Activated T-cell treated with anti-CD3 and anti-CD28 coated beads, Interleukin-2, amount 50 U/mL, for 72 hours (primary cell): Measurements from ENCODE around the gene MAPK7. TPM values are rescaled to one million over a fixed set of nuclear protein-coding genes. Genes with fewer than 3 reads are reported as not detected.
"Not testable (repeated sequence)": the region's sequence is repeated elsewhere in the genome, so short reads cannot be mapped to it uniquely, and the experiment has no call there.

Experiments
- ATAC-seq, 2 donors: fragments of 150-1000 bp; cut with Tn5 transposase; replicated peaks in 1 of 2; 2 replicates each; pipeline ENCODE4 v1.10.0; 2021; ENCODE audit warnings: moderate library complexity in 2 of 2, mild to moderate bottlenecking in 1 of 2
- DNase-seq, 2 donors: peaks; one replicate each; pipeline ENCODE4 v3.0.0; 2021 to 2022; ENCODE audit warnings: mixed read lengths in 1 of 2
- H3K27ac Mint-ChIP-seq: one replicate; pipeline ENCODE4 v1.8.0; 2022; ENCODE audit warnings: mild to moderate bottlenecking, moderate library complexity, mixed read lengths
- H3K27me3 Mint-ChIP-seq: one replicate; pipeline ENCODE4 v1.8.0; 2022; ENCODE audit warnings: low read depth, mixed read lengths
- H3K36me3 Mint-ChIP-seq, 2 donors: one replicate each; pipeline ENCODE4 v1.8.0; 2022; ENCODE audit warnings: mixed read lengths in 2 of 2, mild to moderate bottlenecking in 1 of 2; ENCODE audit not compliant: insufficient read depth in 2 of 2
- H3K4me1 Mint-ChIP-seq: one replicate; pipeline ENCODE4 v1.8.0; 2022; ENCODE audit warnings: low read depth, mixed read lengths
- H3K4me3 Mint-ChIP-seq, 2 donors: one replicate each; pipeline ENCODE4 v1.8.0; 2022; ENCODE audit warnings: mild to moderate bottlenecking in 2 of 2, mixed read lengths in 2 of 2, moderate library complexity in 2 of 2
- H3K9me3 Mint-ChIP-seq, 2 donors: one replicate each; pipeline ENCODE4 v1.8.0; 2022; ENCODE audit warnings: mixed read lengths in 2 of 2
- total RNA-seq, 2 donors: library from RNA; stranded (reverse); gene quantifications; one replicate each; pipeline ENCODE4 v1.2.3, GENCODE V29; 2022

Gene MAPK7
- total RNA-seq, 2 donors from 2014 or later = 13.6 to 16.7 TPM

GRCh38 chr17:19346351-19347255 lies 31.7 kb upstream of the MAPK7 start:
- Mint-ChIP-seq H3K36me3 (no peaks in the 10 kb centered on the region), H3K4me1 (no peaks in the 10 kb centered on the region), H3K27ac (no peak overlapping the region), H3K4me3 (no peak overlapping the region), H3K27me3 (peaks cover 5% of the 10 kb centered on the region), H3K9me3 (no peaks in the 10 kb centered on the region)
- ATAC-seq = no peak
- DNase-seq = no peak

- H3K27ac Mint-ChIP-seq = no peak overlapping the region
- no peaks in the 10 kb centered on the region for H3K9me3 Mint-ChIP-seq
- no peaks in the 10 kb centered on the region for H3K36me3 Mint-ChIP-seq
- ATAC-seq = no peak
- no peak for DNase-seq
- H3K4me3 Mint-ChIP-seq = no peak overlapping the region
- H3K4me1 Mint-ChIP-seq = no peaks in the 10 kb centered on the region
- H3K27me3 Mint-ChIP-seq = no peaks in the 10 kb centered on the region
Measured at GRCh38 chr17:19347323-19348080, 30.8 kb upstream of the MAPK7 start.

GRCh38 chr17:19348081-19348650 lies 30.1 kb upstream of the MAPK7 start:
- Mint-ChIP-seq H3K4me3 (no peak overlapping the region), H3K27ac (no peak overlapping the region), H3K27me3 (no peaks in the 10 kb centered on the region), H3K36me3 (no peaks in the 10 kb centered on the region), H3K4me1 (no peaks in the 10 kb centered on the region), H3K9me3 (no peaks in the 10 kb centered on the region)
- no peak for ATAC-seq
- DNase-seq = no peak

GRCh38 chr17:19348806-19349205 lies 29.5 kb upstream of the MAPK7 start:
- ATAC-seq = no peak

GRCh38 chr17:19353401-19353800 lies 24.9 kb upstream of the MAPK7 start:
- not testable (repeated sequence) for DNase-seq, H3K4me3 Mint-ChIP-seq, H3K4me1 Mint-ChIP-seq, H3K27ac Mint-ChIP-seq, ATAC-seq, H3K9me3 Mint-ChIP-seq, H3K36me3 Mint-ChIP-seq
- H3K27me3 Mint-ChIP-seq = peaks cover 11% of the 10 kb centered on the region

More at GRCh38 chr17:19348806-19349205, 29.5 kb upstream of the MAPK7 start:
- no peaks in the 10 kb centered on the region for H3K9me3 Mint-ChIP-seq
- H3K4me3 Mint-ChIP-seq = no peak overlapping the region
- no peak for DNase-seq
- H3K36me3 Mint-ChIP-seq = no peaks in the 10 kb centered on the region
- no peak overlapping the region for H3K27ac Mint-ChIP-seq
- H3K4me1 Mint-ChIP-seq = no peaks in the 10 kb centered on the region
- no peaks in the 10 kb centered on the region for H3K27me3 Mint-ChIP-seq

- peaks cover 11% of the 10 kb centered on the region for H3K27me3 Mint-ChIP-seq
- H3K9me3 Mint-ChIP-seq = no peaks in the 10 kb centered on the region
- no peaks in the 10 kb centered on the region for H3K4me1 Mint-ChIP-seq
- H3K36me3 Mint-ChIP-seq = no peaks in the 10 kb centered on the region
- no peak overlapping the region for H3K27ac Mint-ChIP-seq
- ATAC-seq = no peak
- no peak for DNase-seq
- no peak overlapping the region for H3K4me3 Mint-ChIP-seq
Measured at GRCh38 chr17:19354748-19355147, 23.6 kb upstream of the MAPK7 start.

- H3K36me3 Mint-ChIP-seq = no peaks in the 10 kb centered on the region
- peaks cover 9% of the 10 kb centered on the region for H3K4me1 Mint-ChIP-seq
- no peak overlapping the region for H3K4me3 Mint-ChIP-seq
- DNase-seq (no peak), ATAC-seq (no peak)
- no peaks in the 10 kb centered on the region for H3K9me3 Mint-ChIP-seq
- H3K27me3 Mint-ChIP-seq = peaks cover 17% of the 10 kb centered on the region
- no peak overlapping the region for H3K27ac Mint-ChIP-seq
Measured at GRCh38 chr17:19357351-19357750, 20.9 kb upstream of the MAPK7 start.

GRCh38 chr17:19357761-19358160 lies 20.5 kb upstream of the MAPK7 start:
- ATAC-seq = no peak
- Mint-ChIP-seq H3K27ac (no peak overlapping the region), H3K36me3 (no peaks in the 10 kb centered on the region), H3K4me3 (no peak overlapping the region), H3K9me3 (no peaks in the 10 kb centered on the region), H3K27me3 (peaks cover 17% of the 10 kb centered on the region), H3K4me1 (peaks cover 9% of the 10 kb centered on the region)
- DNase-seq = no peak

- H3K27ac Mint-ChIP-seq = no peak overlapping the region
- H3K36me3 Mint-ChIP-seq = no peaks in the 10 kb centered on the region
Measured at GRCh38 chr17:19359151-19359550, 19.1 kb upstream of the MAPK7 start.

GRCh38 chr17:19359856-19360255 lies 18.4 kb upstream of the MAPK7 start:
- H3K9me3 Mint-ChIP-seq = no peaks in the 10 kb centered on the region
- H3K27ac Mint-ChIP-seq = no peak overlapping the region
- peaks cover 11% of the 10 kb centered on the region for H3K27me3 Mint-ChIP-seq
- no peak overlapping the region for H3K4me3 Mint-ChIP-seq
- ATAC-seq = no peak
- no peaks in the 10 kb centered on the region for H3K36me3 Mint-ChIP-seq
- no peak for DNase-seq
- peaks cover 9% of the 10 kb centered on the region for H3K4me1 Mint-ChIP-seq

More at GRCh38 chr17:19359151-19359550, 19.1 kb upstream of the MAPK7 start:
- no peaks in the 10 kb centered on the region for H3K9me3 Mint-ChIP-seq
- ATAC-seq (no peak), DNase-seq (no peak)
- H3K27me3 Mint-ChIP-seq = peaks cover 14% of the 10 kb centered on the region
- no peak overlapping the region for H3K4me3 Mint-ChIP-seq
- H3K4me1 Mint-ChIP-seq = peaks cover 9% of the 10 kb centered on the region

GRCh38 chr17:19360772-19361171 lies 17.5 kb upstream of the MAPK7 start:
- H3K4me3 Mint-ChIP-seq = no peak overlapping the region
- DNase-seq = no peak
- H3K4me1 Mint-ChIP-seq = peaks cover 9% of the 10 kb centered on the region
- no peak for ATAC-seq
- H3K9me3 Mint-ChIP-seq = no peaks in the 10 kb centered on the region
- no peaks in the 10 kb centered on the region for H3K36me3 Mint-ChIP-seq
- H3K27me3 Mint-ChIP-seq = peaks cover 11% of the 10 kb centered on the region
- no peak overlapping the region for H3K27ac Mint-ChIP-seq

- Mint-ChIP-seq H3K36me3 (no peaks in the 10 kb centered on the region), H3K27ac (no peak overlapping the region), H3K4me3 (peak overlapping the region; percentile 38 to 87), H3K27me3 (peaks cover 11% of the 10 kb centered on the region), H3K4me1 (peaks cover 9% of the 10 kb centered on the region), H3K9me3 (no peaks in the 10 kb centered on the region)
- ATAC-seq = no peak
- no peak for DNase-seq
Measured at GRCh38 chr17:19361326-19361725, 17.0 kb upstream of the MAPK7 start.

- peaks cover 9% of the 10 kb centered on the region for H3K4me1 Mint-ChIP-seq
Measured at GRCh38 chr17:19361944-19362276, 16.4 kb upstream of the MAPK7 start.

More at GRCh38 chr17:19361944-19362276, 16.4 kb upstream of the MAPK7 start:
- peaks cover 7% of the 10 kb centered on the region for H3K27me3 Mint-ChIP-seq
- peak overlapping the region; percentile 87 for H3K4me3 Mint-ChIP-seq
- H3K36me3 Mint-ChIP-seq = no peaks in the 10 kb centered on the region
- DNase-seq (no peak), ATAC-seq (no peak)
- no peaks in the 10 kb centered on the region for H3K9me3 Mint-ChIP-seq
- H3K27ac Mint-ChIP-seq = no peak overlapping the region
